ENCODE results near the gene TMEM44.
"Not testable (repeated sequence)": the region's sequence is repeated elsewhere in the genome, so short reads cannot be mapped to it uniquely, and the experiment has no call there.

Gene TMEM44

DNA sequence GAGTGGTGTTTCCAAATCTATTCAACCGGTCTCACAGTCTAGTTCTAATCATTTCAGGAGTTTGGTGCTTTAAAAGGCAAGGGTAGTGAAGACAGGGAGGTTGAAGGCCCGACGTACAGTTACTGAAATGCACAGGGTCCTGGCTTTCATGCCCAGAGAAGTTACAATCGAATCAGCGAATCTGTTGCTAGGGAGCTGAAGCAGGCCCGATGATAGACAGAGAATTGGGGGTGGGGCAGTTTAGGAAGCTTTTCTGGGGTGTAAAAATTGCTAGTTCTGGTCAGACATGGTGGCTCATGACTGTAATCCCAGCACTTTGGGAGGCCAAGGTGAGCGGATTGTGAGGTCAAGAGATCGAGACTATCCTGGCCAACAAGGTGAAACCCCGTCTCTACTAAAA lies 83.4 kb downstream of the TMEM44 start:
- DNase-seq = no peak

DNA sequence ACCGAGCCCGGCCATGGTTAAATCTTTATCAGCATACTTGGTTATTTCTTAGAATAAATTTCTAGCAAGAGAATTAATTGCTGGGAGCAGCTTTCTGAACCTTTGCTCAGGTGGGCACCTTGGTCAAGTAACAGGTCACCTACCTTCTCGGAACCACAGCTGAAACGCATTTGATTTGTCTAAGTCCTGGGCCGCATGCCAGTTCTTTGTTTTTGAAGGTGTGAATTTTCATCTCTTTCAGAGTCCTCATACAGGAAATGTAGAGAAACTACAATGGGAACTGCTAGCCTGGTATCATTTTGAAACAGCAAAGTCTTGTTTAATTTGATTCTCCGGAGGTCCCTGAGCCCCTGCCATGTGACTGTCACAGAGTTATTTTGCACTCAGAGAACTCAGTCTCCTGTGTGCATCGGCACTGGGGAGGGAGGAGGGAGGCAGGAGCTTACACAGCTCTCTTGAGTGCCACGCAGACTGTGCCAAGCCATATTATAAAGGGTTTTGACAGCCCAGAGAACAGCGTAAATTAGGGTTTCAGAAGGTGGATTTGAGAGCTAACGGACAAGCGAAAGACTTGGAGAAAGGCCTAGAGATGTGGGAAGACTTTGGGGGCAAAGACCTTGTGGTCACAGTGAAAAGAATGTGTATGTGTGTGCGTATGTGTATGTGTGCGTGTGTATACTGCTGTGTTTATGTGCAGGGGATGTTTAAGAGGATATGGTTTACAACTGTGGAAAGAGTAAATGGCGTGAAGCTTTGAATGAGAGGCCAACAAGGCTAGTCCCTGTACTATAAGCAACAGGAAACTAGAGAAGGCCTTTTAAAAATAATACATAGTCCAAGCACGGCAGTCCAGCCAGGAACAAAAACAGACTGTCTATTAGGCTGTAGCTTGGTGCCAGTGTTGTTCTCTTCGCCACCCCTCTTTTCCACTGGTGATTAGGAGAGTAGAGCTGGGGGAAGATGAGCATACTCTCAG lies 84.6 kb downstream of the TMEM44 start:
- no peak for DNase-seq

- no peak for DNase-seq
Measured at GRCh38 chr3:194547042-194547441, 86.2 kb downstream of the TMEM44 start.

DNA sequence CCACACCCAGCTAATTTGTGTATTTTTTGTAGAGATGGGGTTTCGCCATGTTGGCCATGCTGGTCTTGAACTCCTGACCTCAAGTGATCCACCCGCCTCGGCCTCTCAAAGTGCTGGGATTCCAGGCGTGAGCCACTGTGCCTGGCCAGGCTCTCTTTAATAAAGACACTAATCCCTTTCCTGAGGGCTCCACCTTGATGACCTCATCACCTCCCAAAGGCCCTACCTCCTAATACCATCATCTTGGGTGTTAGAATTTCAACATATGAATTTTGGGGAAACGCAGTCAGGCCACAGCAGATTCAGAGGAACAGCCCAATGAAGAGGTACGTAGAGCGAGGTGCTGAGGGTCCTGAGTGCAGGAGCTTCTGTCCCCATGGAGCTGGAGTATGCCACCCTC lies 87.7 kb downstream of the TMEM44 start:
- DNase-seq = not testable (repeated sequence)

- DNase-seq = no peak
Measured at GRCh38 chr3:194543550-194543949, 89.7 kb downstream of the TMEM44 start.

GRCh38 chr3:194541483-194541882 lies 91.7 kb downstream of the TMEM44 start:
- DNase-seq = no peak

DNA sequence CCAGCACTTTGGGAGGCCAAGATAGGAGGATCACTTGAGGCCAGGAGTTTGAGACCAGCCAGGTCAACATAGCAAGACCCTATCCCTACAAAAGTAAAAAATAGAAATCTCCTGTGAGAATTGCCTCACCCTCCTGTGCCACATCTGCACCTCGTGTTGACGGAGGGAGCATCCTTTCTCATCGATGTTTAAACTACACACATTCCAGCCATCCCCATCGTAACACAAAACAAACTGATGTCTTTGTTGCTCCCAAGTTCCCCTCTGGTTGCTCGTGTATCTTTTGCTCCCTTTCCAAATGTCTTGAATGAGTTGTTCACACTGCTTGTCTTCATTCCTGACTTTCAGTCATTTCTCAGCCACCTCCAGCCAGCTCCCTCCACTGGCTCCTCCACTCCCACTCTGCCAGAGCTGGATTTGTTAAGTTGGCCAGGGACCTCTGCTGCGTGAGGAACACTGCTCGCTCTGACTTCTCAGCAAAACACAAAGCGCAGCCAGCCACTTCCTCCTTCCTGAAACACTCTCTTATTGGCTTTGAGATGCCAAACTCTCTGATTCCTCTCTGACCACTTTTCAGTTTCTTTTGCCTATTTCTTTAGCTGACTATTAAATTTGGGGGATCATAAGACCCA lies 92.8 kb downstream of the TMEM44 start:
- no peak for DNase-seq

DNA sequence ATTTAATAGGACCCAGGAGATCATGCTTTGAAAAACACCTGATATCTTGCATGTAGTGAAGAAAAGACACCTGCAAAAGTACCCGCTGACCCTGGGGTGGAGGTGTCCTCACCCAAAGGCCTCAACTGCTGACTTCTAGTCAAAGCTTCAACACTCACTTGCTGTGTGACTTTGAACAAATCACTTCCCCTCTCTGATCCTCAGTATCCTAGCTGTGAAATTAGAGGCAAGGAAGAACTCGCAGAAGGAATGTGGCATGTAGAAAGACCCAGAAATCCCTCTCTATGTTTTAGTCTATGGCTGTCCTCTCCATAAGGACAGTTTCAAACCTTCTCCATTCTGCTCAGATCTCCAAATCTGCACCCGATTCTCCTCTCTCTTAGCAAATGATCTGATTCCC lies 93.7 kb downstream of the TMEM44 start:
- no peak for DNase-seq

GRCh38 chr3:194537732-194538247 lies 95.4 kb downstream of the TMEM44 start:
- no peak for DNase-seq

Measured in activated gamma-delta T cell (primary cell).